Stimulated activated CD4-positive, alpha-beta T cell treated with anti-CD3 and anti-CD28 coated beads, Interleukin-4, amount 100 ng/mL, for 48 hours (primary cell): ENCODE measurements around the gene BPIFA2.
"Not testable (repeated sequence)": the region's sequence is repeated elsewhere in the genome, so short reads cannot be mapped to it uniquely, and the experiment has no call there.

Experiments used
- DNase-seq, 2 donors: peaks; one replicate each; pipeline ENCODE4 v3.0.0-alpha.2; 2020; ENCODE audit warnings: low read depth in 2 of 2

The BPIFA2 gene

GRCh38 chr20:33160681-33161080 lies 7.3 kb upstream of the BPIFA2 start:
- DNase-seq: no peak

- DNase-seq: no peak
These were observed 5.6 kb upstream of the BPIFA2 start for GRCh38 chr20:33162313-33162712.

GRCh38 chr20:33162753-33163152 lies 5.2 kb upstream of the BPIFA2 start:
- no peak for DNase-seq

DNA sequence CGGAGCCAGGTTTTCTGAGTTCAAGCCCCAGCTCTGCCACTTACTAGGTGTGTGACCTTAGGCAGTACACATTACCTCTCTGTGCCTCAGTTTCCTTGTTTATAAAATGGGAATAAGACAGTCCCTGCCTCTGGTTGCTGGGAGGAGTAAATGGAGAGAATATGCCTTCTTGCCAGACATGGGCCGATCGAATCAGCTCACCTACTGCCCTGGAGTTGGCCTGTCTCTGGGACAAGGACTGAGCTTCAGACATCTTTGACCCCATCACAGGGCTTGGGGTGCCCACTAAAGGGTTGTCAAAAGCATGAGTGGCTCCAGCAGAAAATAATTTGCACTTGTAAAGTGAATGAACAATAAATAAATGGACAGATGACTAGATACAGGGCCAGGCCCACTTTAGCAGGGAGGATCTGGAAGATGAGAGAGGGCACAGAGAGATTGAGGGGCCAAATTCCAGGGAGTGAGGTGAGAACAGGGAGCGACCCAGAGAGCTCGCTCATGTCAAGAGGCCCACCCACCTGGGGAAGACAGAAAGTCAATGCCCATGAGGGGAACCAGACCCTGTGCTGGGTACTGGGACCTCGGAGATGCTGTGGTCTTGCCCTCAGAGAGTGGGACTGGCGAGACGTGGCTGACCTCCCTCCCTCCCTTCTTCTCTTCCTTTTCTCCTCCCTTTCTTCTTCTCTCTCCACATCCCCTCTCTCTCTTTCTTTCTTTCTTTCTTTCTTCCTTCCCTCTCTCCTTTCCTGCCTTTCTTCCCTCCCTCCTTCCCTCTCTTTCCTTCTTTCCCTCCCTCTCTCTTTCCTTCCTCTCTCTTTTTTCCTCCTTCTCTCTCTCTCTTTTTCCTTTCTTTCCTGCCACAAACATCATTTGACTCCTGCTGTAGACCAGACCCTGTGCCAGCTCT lies 3.9 kb upstream of the BPIFA2 start:
- no peak for DNase-seq

DNA sequence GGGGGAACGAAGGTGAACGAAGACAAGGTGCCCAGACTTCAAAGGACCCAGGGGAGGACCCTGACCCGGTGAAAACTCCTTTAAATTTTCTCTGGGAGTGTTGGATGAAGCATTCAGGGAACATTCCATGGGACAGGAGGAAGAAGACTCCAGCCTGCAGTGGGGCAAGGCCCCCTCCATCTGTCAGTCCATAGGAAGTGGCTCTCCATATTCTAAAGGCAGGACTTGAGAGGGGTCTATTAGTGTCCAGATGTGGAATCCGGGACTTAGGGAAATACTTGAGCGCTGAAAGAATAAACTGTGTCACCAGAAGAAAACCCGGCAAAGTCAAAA lies 3.2 kb upstream of the BPIFA2 start:
- DNase-seq: no peak

GRCh38 chr20:33165416-33166055 lies 2.4 kb upstream of the BPIFA2 start:
- no peak for DNase-seq

GRCh38 chr20:33166533-33167113 lies 1.3 kb upstream of the BPIFA2 start:
- no peak for DNase-seq

GRCh38 chr20:33169176-33169794 lies 1.3 kb downstream of the BPIFA2 start:
- DNase-seq: peak; percentile 25 to 59

- no peak for DNase-seq
These were observed 4.8 kb downstream of the BPIFA2 start for GRCh38 chr20:33172781-33173180.

DNA sequence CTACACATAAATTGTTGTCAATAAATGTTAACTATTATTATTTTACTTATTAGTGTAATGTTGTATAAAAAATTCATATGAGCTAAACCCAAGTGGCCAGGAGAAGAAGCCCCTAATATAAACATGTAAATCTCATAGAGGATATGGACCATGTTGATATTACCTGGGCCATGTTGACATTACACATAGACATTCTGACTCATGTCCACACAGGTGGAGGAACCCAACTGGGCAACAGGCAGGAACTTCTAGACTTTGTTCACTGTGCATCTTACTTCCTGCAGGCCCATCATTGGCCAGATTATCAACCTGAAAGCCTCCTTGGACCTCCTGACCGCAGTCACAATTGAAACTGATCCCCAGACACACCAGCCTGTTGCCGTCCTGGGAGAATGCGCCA lies 7.2 kb downstream of the BPIFA2 start:
- DNase-seq: no peak

DNA sequence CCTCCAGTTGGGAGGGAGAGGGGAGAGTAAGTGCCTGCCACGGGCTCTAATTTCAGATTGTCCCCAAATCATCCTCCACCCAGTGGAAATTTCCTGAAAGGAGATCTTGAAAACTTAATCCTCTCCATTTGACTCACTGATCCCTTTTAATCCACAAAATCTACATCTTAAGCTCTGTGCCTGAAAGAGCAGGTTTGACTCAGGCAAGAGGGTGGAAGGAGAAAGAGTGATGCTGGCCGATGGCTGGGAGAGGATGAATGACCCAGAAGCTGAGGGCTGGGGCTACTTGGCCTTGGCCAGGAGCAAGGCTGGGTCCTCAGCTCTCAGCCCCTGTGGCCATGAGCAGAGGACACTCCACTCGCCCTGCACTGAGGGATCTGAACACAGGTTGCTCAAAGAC lies 8.1 kb downstream of the BPIFA2 start:
- DNase-seq: no peak

DNA sequence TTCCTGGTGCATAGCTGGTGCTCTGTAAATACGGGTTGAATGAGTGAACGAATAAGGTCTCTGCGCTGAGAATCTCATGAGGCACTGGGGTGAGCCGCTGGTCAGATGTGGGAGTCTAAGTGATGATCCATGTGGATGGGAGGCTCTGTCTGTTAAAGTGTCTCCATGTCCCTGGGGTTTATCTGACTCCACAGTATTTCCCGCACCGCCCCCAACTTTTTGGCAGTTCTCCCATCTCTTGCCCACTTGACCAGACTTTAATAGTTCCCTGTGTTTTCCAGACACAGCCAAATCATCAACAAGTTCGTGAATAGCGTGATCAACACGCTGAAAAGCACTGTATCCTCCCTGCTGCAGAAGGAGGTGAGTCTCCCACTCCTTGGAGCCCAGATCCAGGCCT lies 9.9 kb downstream of the BPIFA2 start:
- no peak for DNase-seq

DNA sequence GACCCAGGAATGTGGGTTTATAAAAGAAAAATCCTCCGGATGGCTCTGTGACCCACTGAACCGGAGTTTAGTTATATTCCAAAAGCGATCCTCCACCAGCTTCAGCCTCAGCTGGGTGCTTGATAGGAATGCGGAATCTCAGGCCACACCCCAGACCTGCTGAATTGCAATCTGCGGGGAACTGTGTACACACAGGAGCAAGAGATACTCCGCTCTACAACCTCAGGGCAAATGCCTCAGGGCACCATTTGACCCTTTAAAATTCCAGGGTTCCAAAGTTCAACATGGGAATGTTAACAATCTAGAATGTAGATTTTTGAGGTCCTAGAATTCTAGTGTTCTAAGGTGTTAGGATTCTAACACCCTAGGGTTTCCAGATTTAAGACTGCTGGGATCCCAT lies 10.8 kb downstream of the BPIFA2 start:
- no peak for DNase-seq

DNA sequence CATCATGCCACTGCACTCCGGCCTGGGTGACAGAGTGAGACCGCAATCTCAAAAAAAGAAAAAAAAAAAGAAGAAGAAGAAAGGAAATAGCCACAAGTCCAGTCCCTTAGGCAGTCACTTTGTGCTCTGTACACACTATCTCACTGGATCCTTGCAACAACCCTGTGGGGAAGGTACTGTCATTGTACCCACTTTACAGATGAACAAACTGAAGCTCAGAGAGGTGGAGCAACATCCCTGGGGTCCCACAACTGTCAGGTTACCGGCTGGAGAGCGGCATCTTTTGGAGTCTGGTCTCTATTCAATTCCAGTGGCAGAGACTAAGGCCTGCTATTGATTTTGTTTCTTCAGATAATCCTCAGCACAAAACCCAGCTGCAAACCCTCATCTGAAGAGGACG lies 12.2 kb downstream of the BPIFA2 start:
- no peak for DNase-seq

GRCh38 chr20:33181482-33182093 lies 13.6 kb downstream of the BPIFA2 start:
- no peak for DNase-seq

DNA sequence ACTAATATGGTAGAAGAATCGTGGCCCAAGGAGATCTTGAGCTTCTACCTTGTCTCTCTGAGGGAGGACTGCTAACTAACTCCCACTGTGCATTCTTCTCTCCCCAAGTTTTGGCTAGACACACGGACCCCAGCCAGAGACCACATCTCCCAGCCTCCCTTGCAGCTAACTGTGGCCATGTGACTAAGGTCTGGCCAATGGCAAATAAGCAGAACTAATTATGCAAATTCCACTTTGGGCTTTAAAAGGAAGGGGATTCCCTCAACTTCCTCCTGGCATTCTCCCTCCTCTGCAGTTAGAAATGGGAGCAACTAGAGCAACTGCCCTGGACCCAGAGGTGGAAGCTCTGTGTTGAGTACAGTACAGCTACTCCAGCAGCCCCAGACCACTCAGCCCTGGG lies 15.4 kb downstream of the BPIFA2 start:
- DNase-seq: no peak

DNA sequence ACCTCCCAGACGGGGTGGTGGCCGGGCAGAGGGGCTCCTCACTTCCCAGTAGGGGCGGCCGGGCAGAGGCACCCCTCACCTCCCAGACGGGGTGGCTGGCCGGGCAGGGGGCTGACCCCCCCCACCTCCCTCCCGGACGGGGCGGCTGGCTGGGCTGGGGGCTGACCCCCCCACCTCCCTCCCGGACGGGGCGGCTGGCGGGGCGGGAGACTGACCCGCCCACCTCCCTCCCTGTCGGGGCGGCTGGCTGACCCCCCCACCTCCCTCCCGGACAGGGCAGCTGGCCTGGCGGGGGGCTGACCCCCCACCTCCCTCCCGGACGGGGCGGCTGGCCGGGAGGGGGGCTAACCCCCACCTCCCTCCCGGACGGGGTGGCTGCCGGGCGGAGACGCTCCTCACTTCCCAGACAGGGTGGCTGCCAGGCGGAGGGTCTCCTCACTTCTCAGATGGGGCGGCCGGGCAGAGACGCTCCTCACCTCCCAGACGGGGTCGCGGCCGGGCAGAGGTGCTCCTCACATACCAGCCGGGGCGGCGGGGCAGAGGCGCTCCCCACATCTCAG lies 17.2 kb downstream of the BPIFA2 start:
- DNase-seq: not testable (repeated sequence)

- no peak for DNase-seq
These were observed 19.5 kb downstream of the BPIFA2 start for GRCh38 chr20:33187491-33187890.

DNA sequence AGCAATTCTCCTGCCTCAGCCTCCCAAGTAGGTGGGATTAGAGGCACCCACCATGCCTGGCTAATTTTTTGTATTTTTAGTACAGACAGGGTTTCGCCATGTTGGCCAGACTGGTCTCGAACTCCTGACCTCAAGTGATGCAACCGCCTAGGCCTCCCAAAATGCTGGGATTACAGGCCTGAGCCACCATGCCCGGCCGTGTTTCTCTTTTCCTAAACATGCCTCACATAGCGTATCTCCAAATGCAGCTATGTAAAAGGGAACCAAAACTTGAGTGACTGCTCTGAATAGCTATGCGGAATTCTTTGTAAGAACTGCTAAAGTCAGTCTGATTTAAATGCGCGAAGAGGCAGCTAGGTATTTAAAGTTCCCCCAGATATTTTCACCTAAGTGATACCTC lies 20.5 kb downstream of the BPIFA2 start:
- DNase-seq: no peak

DNA sequence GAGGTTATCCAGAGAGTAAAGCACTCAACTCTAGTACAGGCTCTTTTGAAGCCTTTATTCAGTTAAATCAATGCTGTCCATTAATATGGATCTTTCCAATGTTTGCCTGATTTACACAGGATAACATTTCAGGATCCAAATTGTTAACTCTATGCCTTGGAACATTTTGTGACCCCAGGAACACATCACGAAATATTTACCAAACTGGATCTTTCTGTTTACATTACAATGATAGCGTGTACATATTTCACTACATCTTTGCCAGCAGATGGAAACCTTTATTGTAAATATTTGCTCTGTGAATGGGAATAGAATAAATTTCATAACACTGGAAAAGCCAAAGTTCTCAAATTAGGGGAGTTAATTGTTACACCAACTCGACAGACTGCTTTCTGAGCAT lies 23.5 kb downstream of the BPIFA2 start:
- no peak for DNase-seq

- DNase-seq: no peak
These were observed 24.0 kb downstream of the BPIFA2 start for GRCh38 chr20:33191955-33192354.
